CD1c-positive myeloid dendritic cell (primary cell): ENCODE measurements around the gene HOXB5.

ENCODE experiments used
- DNase-seq: peaks from one replicate; pipeline ENCODE4 v3.0.0-alpha.2; 2016; ENCODE audit errors: extremely low spot score

The HOXB5 gene

DNA sequence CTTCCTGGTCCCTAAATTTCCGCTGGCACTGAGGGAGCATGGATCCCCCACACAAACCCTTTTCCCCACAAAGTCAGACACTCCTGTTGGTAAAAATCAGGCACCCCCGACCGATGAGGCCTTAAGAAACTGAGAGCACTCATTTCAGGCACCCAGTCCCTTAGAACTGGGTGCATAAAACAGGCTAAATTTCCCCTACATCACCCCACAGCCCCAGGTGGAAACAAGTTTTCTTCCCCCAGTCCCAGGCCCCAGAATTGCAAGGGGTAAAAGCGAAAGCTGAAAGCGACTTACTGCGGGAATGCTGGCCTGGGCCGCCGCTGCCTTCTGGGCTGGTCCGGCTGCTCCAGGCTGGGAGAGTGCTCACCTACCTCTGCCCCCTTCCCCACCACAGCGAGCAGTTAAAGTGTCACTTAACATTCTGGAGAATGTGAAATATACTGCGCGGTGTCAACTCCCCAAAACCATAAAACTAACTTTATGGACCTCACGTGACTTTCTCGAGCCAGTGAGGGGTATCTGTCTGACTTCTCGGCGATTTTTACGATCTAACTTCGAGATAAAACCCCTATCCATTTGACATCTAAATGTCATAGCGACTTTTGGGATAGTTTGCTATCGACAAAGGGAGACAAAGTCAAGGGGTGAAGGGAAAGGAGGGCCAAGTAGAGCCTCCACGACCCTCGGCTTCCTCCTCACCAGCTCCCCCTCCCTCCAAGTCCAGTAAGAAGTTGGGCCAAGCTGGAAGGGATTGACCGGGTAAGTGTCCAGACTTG is 3.6 kb downstream of the HOXB5 start, which contains the start of gene HOXB3:
HOXB3 (minus strand) TSS at position 411 of the 776 bp plus-strand sequence. CDS start 37,767 bp downstream, outside the sequence.
- DNase-seq, result no peak

DNA sequence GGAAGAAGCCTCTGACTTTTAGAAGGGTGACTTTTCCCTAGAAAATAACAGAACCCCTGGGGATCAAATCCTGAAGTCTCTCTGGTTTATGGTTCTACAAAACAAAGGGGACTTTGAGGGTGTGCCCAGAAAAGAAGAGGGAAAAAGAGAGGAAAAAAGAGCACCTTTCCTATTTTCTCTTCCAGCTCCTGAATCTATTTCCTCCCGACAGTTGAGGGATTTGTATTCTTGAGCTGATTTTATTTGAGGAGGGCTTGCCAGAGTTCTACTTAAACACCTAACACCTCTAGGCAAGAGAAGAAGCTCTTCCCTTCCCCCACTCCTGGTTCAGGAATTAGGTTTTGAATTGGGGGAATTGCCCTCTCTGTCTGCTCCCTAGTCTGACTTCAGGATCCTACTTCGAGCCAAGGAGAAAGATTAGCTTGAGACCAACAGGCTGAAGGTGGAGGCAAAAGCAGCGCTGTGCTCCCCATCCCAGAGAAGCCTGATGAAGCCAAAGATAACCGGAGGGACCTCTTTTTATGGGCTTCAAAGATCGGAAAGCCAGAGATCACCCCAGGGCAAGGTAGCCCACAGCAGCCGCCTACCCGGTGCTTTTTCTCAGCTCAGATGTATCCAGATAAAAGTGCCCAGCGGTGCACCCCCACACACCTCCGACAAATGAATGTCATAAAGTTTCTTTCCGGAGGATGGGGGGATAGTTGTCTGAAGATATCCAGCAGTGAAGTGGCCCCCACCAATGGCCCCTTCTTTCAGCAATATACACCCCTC is 4.3 kb downstream of the HOXB5 start:
- DNase-seq, result no peak

DNA sequence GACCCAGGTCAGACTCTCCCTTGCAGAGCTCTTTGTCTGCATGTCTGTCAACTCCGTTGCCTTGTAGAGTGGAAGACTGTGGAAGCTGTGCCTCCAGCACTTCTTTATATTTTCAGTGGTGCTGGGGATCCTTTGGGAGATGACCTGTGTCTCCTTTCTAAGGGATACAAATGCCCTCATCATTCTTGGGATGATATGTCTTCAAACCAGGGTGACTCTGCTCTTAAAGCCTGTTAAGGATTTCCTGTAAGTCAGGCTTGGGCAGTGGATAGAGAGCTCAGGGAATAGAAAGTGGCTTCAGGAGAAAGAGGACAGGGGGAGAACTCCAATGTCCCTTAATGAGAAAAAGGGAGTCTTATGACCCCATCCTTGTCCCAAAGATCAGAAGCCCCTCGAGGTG is 5.1 kb downstream of the HOXB5 start:
- DNase-seq, result no peak

DNA sequence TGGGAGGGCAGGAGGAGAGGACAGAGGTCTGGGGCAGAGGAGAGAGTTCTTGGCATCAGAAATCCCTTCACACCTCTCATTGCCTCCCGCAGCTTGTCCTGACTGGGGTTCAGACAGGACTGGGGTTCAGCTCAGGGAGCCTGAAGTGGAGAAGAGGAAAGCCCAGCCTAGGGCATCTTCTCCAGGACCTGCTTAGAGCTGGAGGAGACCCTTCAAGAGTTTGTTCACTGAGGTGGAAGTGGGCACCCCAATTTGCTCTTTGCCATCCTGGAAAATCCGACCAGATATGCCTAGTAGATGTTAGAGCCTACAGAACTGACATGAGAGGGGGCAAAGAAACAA is 5.5 kb downstream of the HOXB5 start:
- no peak for DNase-seq

DNA sequence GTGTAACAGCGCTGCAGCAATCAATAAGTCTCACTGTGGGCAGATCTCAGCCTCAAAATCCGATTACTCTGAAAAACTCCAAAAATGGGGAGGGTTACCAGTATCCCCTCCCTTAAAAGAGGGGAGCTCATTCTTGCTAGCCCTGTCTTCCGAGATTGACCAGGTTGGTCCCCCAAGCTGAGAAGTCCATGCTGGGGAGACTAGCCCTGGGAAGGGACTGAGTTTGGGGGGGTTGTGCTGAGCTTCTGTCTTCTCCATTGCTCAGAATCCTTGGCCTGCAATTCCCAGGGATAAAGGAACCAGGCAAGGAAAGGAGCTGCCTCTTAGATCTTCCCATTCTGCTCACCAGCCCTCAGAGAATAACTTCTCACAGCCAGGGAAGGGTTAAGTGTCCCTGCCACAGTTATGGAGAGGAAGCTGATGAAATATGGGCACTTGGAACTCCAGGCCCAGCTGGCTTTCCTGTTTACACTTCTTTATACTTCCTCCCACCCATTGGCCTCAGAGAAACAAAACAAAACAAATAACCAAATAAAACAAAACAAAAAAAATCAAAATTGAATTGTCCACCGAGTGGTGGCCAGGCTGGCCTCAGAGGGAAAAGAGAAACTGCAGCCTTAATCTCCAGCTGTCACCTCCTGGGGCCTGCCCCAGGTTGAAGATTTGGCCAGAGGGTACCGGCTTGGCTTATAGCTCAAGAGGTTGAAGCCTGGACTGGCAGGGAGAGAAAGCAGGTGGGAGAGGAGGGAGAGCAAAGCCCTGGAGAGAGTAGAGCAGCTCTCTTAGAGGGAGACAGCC is 6.1 kb downstream of the HOXB5 start:
- no peak for DNase-seq

DNA sequence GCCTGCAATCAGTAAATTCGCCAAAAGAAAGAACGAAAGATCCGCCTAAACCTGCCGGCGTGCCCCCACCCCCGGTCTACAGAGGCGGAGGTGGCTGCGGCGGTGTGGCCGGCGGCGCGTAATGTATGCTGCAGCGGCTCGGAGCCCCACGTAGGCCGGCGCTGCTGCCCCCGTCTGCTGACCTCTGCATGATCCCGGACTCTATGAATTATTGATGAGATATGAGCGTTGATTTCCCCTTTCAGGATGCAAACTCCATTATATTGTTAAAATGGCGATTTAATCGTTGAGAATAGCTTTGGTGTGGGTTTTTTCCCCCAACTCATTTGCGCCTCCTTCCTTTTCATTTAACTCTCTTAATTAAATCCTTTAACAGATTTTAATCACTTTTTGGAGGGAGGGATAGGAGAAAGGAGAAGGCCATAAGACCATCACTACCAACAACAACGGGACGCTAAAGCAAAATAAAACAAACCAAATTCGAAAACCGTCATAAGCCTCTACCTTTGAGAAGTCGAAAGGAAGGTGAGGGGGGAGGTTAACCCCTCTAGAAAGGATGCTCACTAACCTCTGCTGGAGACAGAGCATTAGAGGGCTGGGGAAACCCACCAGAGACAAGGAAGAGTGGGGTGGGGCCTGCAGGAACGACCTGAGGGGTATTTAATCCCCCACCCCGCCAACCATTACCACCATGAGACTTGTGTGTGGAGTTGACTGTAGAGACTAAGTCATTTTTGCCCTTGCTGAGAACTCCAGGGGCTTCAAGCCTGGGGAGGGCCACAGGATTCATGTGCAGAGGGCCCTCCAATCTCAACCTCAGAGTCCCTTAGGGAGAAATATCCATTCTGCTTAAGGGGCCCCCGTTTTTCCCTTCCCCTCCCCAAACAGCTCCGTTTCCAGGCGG is 7.0 kb downstream of the HOXB5 start:
- DNase-seq, result no peak

DNA sequence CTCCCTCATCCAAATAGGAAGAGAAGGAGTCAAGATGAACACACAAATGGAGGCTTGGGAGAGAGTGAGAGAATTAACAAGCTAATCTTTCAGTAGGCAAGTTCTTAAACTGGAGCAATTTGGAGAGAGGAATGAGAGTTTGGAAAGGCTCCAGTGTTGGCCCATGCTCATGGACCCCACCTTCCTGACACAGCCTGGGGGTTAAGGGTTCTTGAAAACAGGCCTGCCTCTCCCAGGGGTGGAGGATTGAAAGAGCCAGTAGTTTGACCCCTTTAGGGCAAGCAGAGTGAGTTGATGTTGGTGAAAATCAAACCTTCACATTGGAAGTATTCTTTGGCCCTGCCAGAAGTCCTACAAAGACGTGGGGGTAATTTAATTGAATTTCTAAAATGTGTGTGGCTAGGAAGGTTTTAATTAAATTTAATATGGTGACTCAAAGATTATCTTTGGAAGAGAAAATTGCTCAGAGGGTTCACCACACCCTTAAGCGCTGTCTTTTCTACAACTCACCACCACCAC is 9.3 kb downstream of the HOXB5 start:
- DNase-seq, result no peak

DNA sequence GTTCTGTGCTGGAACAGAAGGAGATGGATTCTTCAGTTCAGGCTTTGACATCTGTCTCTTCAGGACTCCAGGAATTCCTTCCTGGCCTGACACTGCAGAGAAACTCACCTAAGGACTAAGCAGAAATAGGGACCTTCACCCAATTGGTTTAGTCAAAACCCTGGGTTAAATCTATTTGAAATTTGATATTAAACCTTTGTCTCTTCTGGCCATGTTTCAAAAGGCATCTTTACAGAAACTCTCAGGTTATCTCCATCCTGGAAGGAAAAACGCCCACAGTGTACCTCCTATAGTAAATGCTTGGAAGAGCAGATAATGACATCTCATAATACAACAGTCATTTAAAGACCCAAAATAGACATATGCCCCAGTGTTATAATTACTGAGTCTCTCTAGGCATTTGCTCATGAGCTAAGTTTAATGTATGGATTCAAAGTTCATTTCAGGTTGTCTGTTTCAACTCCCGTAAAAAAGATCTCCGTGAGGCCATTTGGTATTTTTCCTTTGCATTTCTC is 9.8 kb downstream of the HOXB5 start:
- DNase-seq, result no peak

DNA sequence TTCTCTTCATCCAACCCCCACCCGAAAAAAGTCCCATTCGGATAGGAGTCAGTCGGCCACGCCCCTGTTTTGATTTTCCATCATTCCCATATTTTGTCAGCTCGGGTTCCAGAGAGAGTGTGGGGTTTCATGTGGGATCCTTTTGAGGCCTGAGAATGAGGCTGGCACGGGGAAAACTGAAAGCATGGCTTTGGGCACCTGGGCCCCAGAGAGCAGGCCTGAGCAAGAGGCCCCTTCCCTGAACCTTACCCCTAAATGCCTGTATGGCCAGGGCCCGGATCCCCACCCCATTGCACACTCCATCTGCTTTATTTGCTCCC is 10.9 kb downstream of the HOXB5 start:
- DNase-seq, result no peak

DNA sequence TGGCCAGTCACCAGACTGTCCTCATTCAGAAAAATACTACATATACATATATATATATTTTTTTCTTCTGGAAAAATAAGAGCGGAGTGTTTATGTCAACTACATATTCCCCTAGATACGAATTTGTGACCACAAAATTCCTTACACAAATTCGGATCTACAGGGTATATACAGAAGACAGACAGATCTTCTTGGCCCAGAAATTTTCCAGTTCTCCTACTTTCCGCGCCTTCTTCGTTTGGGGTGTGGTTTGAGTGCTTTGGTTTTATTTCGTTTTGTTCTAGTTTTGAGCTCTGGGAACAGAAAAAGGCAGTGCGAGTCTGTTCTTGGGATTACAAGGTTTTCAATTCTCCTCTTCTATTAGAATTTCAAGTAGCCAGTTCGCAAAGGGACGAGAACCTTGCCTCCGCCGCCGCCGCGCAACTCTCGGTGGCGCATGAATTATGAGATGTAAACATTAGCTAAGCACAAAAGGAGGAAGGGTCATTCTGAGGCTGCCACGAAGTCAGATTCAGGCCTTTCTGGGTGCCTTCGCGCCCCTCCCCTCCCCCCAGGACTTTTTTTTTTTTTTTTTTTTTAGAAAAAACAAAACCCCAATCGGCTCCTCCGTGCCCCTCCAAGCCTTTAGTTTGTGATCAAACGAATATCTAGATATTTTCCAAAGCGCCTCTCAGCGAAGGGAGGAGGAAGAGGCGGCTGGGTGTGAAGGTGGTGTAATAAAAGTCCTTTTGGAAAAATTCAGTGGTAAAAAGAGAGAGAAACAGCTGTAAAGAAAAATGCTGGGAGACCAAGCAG is 13.6 kb downstream of the HOXB5 start:
- DNase-seq, result no peak

DNA sequence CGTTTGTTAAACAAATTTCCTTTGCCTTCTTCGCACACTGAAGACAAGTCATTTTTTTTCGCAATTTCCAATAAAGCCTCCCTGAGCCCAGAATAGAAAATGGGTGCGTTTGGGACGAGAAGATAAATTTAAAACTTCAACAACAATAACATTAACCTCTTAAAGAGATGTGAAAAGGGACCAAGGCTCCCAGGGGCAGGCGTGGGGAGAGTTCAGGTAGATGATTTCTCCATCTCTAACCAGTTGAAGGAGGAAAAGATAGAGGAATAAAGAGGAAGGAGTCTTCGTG is 14.2 kb downstream of the HOXB5 start:
- DNase-seq, result no peak

DNA sequence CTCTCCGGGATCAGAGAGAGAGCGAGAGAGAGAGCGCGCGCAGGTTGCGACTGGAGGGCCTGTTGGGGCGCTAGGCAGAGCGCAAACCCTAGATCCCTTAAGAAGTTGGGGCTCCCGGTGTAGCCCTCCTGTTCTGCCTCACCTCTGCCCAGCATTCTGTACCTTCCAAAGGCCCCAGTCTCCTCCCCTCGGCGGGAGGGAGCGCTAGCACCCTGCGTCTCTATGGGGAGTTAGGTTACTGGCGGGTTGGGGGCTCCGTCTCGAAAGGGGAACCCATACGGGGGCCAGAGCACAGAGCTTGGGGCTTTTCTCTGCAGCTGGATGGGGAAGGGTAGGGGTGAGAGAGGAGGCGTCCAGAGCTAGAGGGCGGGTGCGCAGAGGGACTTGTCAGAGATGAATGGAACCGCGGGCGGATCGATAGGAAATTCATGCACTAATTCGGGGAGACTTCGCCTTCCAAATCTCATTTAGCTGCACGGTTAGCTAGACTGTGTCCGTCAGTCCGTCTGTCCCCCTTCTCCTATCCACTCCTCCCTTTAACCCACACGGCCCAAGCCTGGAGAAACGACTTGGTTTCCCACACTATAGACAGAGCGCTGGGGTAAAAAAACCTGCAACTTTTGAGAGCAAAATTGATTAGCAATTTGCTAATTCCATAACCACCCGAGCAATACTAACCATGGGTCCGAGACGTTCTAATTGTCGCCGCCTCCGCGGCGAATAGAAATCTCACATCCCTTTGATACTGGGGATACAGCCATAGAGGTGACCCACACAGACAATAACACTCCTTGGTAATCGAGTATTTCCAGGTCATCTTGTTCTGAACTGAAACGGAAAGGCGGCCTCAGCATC is 14.7 kb downstream of the HOXB5 start:
- DNase-seq, result no peak

DNA sequence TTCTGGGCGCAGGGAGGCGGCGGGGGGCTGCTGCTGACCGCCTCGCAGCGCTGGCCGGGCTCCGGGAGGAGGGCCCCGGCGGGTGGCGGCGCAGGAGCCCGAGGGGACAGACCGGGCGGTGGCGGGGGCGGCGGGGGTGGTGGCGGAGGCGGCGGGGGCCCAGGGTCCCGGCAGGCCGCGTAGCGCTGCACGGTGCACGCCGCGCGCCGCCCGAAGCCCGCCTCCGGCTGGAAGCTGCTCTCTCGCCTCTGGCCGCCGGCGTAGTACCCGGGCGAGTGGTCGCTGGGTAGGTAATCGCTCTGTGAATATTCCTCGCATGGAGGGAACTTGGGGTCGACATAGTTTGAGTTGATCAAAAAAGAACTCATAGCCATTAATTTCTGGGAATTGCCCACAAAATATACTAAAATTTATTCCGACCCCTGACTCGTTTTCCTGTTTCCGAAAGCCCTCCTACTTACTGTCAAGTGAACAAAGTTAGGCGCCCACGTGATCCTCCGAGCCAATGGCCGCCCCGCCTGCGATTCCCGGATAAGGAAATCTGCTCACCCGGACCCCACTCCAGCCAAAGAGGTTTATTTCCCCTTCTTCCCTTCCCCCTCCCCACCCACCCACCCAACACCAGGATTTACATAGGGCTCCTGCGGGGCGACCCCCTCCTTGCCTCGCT is 15.5 kb downstream of the HOXB5 start, which contains the start of gene HOXB4:
HOXB4 (minus strand) TSS at position 405 of the 670 bp plus-strand sequence; CDS start at position 374, 31 bp downstream.
- DNase-seq, result peak; percentile 61

DNA sequence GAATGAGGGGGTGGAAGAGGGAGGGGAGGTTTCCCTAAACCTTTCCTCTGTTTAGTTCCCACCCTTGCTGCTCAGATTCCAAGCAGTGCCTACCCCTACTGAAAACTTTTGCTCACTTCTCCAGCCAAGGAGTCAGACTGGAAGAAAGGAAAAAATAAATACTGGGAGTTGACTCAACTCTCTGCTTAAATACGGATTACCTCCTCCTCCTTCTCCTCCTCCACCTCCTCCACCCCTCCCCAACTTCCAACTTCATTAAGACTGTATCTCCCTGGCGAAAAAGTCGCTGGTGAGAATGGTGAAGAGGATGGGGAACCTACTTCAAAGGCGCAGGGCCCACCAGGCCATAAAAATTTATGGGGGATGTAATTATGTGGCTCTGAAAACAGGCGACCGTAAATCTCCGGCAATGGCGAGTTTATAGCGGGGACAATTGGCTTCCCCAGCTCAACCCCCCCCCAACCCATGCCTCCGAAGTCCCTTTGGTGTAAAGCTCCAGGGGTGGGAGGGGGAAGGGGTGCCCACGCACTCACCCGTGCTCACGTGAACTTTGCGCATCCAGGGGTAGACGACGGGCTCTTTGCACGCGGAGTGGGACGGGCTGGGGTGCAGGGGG is 16.1 kb downstream of the HOXB5 start:
- DNase-seq, result no peak

DNA sequence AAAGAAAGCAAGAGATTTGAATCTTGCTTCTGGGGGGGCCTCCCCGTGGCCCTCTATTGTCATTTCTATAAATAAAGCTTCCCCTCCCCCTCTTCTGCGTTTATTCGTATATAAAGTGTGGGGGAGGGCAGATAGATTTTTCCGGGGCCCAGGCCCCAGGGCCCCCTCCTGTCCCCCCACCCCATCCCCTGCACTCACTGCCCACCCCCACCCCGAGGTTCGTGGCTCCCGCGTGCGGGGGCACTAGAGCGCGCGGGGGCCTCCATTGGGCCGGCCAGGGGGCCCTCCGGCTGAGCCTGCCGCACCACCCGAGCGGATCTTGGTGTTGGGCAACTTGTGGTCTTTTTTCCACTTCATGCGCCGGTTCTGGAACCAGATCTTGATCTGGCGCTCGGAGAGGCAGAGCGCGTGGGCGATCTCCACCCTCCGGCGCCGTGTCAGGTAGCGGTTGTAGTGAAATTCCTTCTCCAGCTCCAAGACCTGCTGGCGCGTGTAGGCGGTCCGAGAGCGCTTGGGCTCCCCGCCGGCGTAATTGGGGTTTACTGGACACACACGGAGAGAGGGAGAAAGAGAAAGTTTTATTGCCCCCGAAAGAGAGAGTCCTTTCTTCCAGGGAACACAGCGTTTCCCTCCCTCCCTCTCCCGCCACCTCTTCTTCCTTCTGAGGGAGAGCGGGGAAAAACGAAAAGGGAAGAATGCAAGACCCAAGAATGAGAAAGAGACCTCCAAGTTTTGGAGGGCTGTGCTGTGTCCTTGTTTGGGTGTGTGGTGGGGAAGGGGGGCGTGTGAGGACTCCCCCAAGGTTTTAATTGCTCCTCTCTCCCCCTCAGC is 16.9 kb downstream of the HOXB5 start:
- peak; percentile 11 for DNase-seq

DNA sequence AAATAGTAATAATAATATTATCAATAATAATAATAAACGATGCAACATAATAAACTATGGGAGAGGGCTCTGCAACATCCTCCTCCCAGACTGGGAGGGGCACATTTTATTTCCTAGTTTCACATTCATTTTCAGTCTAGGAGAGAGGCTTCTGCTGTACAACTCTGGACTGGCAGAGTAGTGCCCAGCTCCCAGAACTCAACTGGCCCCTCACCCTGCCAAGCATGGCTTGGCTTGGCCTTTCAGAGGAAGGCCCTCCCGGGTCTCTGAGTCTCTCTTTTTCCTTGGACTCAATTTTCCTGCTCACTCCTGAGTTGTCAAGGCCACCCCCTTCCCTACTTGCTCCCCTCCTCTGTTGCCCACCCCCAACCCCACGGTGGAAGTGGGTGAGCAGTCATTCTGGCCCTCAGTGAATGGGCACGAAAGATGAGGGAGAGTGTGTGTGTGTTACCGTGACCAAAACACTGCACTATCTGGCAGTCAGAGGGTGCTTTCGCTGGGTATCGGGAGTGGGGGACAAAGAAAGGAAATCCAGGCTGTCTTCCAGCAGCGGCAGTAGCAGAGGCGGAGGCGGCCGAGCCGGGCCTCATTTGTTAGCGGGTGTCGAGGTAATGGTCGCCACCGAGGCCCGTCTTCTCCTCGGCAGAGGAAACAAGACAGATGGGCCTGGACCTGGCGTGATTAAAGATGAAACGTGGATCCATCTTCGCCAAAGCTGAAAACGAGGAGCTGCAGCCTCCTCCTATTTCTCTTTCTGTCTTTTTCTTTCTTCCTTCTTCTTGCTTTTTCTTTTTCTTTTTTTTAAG is 17.7 kb downstream of the HOXB5 start:
- DNase-seq, result no peak
